GM23248 (cell line): ENCODE measurements around the gene PTPRN2.

ENCODE experiments used
- EZH2 ChIP-seq: fragments of 200-600 bp; sonication (generic); IDR thresholded peaks from 2 replicates; pipeline ENCODE4 v1.6.1; 2018; ENCODE audit warnings: antibody characterized with exemption, mild to moderate bottlenecking; ENCODE audit not compliant: insufficient read depth, poor library complexity, severe bottlenecking
- EZH2phosphoT487 ChIP-seq: fragments of 200-600 bp; sonication (generic); IDR thresholded peaks from 2 replicates; pipeline ENCODE4 v1.6.1; 2018; ENCODE audit warnings: antibody characterized with exemption, moderate library complexity, mild to moderate bottlenecking, low read depth; ENCODE audit not compliant: insufficient read depth

GRCh38 chr7:158520825-158521224 lies 66.8 kb downstream of the PTPRN2 start:
- no peak for TF ChIP-seq EZH2
- TF ChIP-seq EZH2phosphoT487 = no peak
